ENCODE data around the gene TCERG1L.

GRCh38 chr10:131072651-131073468, 238.7 kb downstream of the TCERG1L start:
- TF ChIP-seq CTCF (IDR thresholded peaks at IDR 0.05; ENCODE audit: insufficient read depth, low read length) (no peak), POLR2AphosphoS5 (IDR thresholded peaks at IDR 0.05; ENCODE audit: low read depth) (no peak), GABPA (IDR thresholded peaks at IDR 0.05; ENCODE audit: low read depth) (no peak)
